Osteocyte (in vitro differentiated cells): ENCODE data around the gene OR5A2. TPM values are rescaled to one million over a fixed set of nuclear protein-coding genes. Genes with fewer than 3 reads are reported as not detected.

ENCODE experiments used
- DNase-seq: peaks from one replicate; pipeline ENCODE4 v3.0.0; 2021; ENCODE audit warnings: mixed read lengths; ENCODE audit not compliant: unreplicated experiment; ENCODE audit errors: extremely low spot score
- H3K27ac Mint-ChIP-seq: one replicate; pipeline ENCODE4 v1.8.0; 2021; ENCODE audit warnings: mild to moderate bottlenecking, mixed read lengths; ENCODE audit not compliant: unreplicated experiment
- H3K27me3 Mint-ChIP-seq: one replicate; pipeline ENCODE4 v1.8.0; 2021; ENCODE audit warnings: mixed read lengths; ENCODE audit not compliant: unreplicated experiment
- H3K36me3 Mint-ChIP-seq: one replicate; pipeline ENCODE4 v1.8.0; 2021; ENCODE audit warnings: mixed read lengths; ENCODE audit not compliant: unreplicated experiment
- H3K4me1 Mint-ChIP-seq: one replicate; pipeline ENCODE4 v1.8.0; 2021; ENCODE audit warnings: mixed read lengths; ENCODE audit not compliant: unreplicated experiment
- H3K4me3 Mint-ChIP-seq: one replicate; pipeline ENCODE4 v1.8.0; 2021; ENCODE audit warnings: mild to moderate bottlenecking, moderate library complexity, mixed read lengths; ENCODE audit not compliant: unreplicated experiment
- H3K9me3 Mint-ChIP-seq: one replicate; pipeline ENCODE4 v1.8.0; 2021; ENCODE audit warnings: mixed read lengths; ENCODE audit not compliant: unreplicated experiment
- CTCF ChIP-seq: fragments of 200-600 bp; sonication (generic); IDR thresholded peaks from 2 replicates; pipeline ENCODE4 v1.5.0; 2021; ENCODE audit warnings: antibody characterized with exemption, mild to moderate bottlenecking, moderate library complexity
- long read RNA-seq: library from polyadenylated mRNA; unstranded; transcript quantifications from one replicate; pipeline ENCODE4 v2.0.0, GENCODE V29; 2021
- total RNA-seq: library from RNA; stranded (reverse); gene quantifications from 2 replicates; pipeline ENCODE4 v1.2.1, GENCODE V29; 2021

Gene OR5A2, protein sequence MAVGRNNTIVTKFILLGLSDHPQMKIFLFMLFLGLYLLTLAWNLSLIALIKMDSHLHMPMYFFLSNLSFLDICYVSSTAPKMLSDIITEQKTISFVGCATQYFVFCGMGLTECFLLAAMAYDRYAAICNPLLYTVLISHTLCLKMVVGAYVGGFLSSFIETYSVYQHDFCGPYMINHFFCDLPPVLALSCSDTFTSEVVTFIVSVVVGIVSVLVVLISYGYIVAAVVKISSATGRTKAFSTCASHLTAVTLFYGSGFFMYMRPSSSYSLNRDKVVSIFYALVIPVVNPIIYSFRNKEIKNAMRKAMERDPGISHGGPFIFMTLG
- total RNA-seq, result not detected in 2 replicates
- long read RNA-seq, result 0 reads

DNA sequence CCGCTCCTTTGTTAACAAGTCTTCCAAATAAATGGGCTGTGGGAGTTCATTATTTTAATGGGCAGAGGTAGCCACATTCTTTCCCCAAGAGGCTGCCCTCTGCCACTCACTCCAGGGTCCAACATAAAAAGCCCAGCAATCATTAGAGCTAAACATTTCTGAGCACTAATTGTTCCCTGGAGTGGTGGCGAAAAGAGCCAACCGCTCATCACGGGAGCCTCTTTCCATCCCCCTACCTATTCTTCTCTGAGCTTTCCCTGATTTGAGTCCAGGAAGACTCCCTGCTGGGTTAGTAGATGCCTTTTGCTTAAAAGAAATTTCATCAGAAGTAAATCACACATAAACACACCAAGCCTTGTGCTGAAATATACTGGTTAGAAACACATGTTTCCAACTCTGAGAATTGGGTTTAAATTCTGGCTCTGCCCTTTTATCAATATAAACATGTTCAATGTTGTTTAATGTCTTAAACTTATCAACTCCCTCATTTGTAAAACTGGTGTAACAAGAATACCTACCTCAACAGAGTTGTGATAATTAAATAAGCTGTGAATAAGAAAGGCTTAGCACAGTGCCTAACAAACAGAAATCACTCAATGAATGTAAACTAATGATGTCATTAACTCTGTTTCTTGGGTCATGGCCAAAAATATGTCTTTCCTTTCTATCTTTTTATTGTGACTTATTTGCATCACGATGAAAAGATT, at the start of gene OR5A2:
OR5A2 (minus strand) TSS at position 53 of the 707 bp plus-strand sequence. CDS start 3,460 bp downstream, outside the sequence.
- no peak for TF ChIP-seq CTCF
- no peaks in the 10 kb centered on the region for H3K36me3 Mint-ChIP-seq
- no peaks in the 10 kb centered on the region for H3K9me3 Mint-ChIP-seq
- H3K4me1 Mint-ChIP-seq, result no peaks in the 10 kb centered on the region
- H3K27ac Mint-ChIP-seq, result no peak within 1 kb of the TSS
- H3K27me3 Mint-ChIP-seq, result peaks cover 20% of the 10 kb centered on the region
- no peak within 1 kb of the TSS for H3K4me3 Mint-ChIP-seq
- no peak for DNase-seq

DNA sequence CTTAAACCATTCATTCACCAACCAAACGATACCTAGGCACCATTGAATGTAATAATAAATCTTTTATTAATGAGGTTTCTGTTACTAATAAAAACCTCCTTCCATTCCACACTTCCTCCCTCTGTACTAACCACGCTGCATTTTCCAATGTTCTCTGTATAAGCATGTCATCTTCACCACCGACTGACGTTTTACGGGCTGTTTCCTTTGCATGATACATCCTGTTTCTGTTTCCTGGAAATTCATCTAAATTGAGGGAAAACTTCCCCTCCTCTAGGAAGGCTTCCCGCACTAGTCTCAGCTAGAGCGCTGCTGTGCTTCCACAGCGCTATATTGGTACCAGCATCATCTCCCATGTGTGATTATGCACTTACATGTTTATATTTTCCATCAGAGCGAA, 49.0 kb upstream of the OR5A2 start:
- H3K4me3 Mint-ChIP-seq, result no peak overlapping the region
- no peak overlapping the region for H3K27ac Mint-ChIP-seq
- DNase-seq, result no peak
- H3K4me1 Mint-ChIP-seq, result no peaks in the 10 kb centered on the region
- H3K27me3 Mint-ChIP-seq, result peaks cover 6% of the 10 kb centered on the region
- H3K36me3 Mint-ChIP-seq, result no peaks in the 10 kb centered on the region
- no peak for TF ChIP-seq CTCF
- no peaks in the 10 kb centered on the region for H3K9me3 Mint-ChIP-seq

- Mint-ChIP-seq H3K27ac (no peak within 1 kb of the TSS), H3K9me3 (no peaks in the 10 kb centered on the region), H3K36me3 (no peaks in the 10 kb centered on the region), H3K4me3 (no peak within 1 kb of the TSS), H3K27me3 (no peaks in the 10 kb centered on the region), H3K4me1 (no peaks in the 10 kb centered on the region)
- TF ChIP-seq CTCF, result no peak
- no peak for DNase-seq
Measured at GRCh38 chr11:59473015-59473414, 46.8 kb upstream of the OR5A2 start, which contains the start of gene OR4D10. TSS of gene OR4D10 (plus strand) at chr11:59473315. CDS start at chr11:59477430, 4,115 bp downstream.

GRCh38 chr11:59463190-59463641, 37.0 kb upstream of the OR5A2 start:
- no peak for DNase-seq
- no peaks in the 10 kb centered on the region for H3K27me3 Mint-ChIP-seq
- H3K27ac Mint-ChIP-seq, result no peak overlapping the region
- no peak overlapping the region for H3K4me3 Mint-ChIP-seq
- H3K9me3 Mint-ChIP-seq, result no peaks in the 10 kb centered on the region
- no peak for TF ChIP-seq CTCF
- no peaks in the 10 kb centered on the region for H3K36me3 Mint-ChIP-seq
- H3K4me1 Mint-ChIP-seq, result no peaks in the 10 kb centered on the region

GRCh38 chr11:59459916-59460315, 33.7 kb upstream of the OR5A2 start:
- no peak overlapping the region for H3K27ac Mint-ChIP-seq
- H3K4me1 Mint-ChIP-seq, result no peaks in the 10 kb centered on the region
- DNase-seq, result no peak
- no peaks in the 10 kb centered on the region for H3K36me3 Mint-ChIP-seq
- no peaks in the 10 kb centered on the region for H3K9me3 Mint-ChIP-seq
- no peaks in the 10 kb centered on the region for H3K27me3 Mint-ChIP-seq
- TF ChIP-seq CTCF, result no peak
- no peak overlapping the region for H3K4me3 Mint-ChIP-seq
